ENCODE data around the gene DPYSL5.

Gene DPYSL5

DNA sequence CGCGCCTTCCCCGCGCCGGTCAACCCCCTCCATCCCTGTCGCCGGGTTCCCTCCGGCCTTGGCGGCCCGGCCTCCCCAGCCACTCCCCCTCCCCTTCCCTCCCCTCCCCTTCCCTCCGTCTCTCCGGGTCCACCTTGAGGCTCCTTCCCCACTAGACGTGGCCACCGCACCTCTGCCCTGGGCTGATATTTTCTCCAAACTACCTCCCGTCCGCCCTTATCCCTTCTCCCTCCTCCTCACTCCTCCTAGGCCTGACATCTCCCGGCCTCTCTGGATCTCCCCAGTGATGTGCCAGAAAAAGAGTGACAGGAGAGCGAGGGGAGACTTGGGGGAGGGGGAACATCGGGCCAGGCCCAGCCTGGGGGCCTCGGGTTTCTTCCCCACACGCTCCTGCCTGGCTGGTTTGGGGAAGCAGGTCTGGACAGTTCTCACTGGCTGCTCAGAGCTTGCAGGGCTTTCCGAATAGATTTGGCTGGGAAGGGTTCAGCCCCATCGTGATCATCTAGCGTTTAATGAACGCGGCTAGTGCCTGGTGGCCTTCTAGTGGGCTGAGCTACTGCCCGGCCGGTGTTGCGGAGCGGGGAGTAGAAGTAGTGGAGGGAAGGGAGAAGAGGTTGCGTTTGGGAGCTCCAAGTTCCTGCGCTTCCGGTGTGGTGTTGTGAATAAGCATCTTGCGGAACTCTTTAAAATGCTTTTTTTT is 123.1 kb downstream of the DPYSL5 start:
- TF ChIP-seq, protein P1, sequence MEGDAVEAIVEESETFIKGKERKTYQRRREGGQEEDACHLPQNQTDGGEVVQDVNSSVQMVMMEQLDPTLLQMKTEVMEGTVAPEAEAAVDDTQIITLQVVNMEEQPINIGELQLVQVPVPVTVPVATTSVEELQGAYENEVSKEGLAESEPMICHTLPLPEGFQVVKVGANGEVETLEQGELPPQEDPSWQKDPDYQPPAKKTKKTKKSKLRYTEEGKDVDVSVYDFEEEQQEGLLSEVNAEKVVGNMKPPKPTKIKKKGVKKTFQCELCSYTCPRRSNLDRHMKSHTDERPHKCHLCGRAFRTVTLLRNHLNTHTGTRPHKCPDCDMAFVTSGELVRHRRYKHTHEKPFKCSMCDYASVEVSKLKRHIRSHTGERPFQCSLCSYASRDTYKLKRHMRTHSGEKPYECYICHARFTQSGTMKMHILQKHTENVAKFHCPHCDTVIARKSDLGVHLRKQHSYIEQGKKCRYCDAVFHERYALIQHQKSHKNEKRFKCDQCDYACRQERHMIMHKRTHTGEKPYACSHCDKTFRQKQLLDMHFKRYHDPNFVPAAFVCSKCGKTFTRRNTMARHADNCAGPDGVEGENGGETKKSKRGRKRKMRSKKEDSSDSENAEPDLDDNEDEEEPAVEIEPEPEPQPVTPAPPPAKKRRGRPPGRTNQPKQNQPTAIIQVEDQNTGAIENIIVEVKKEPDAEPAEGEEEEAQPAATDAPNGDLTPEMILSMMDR (IDR thresholded peaks at IDR 0.05; ENCODE audit: low read depth, low read length): no peak
- no peak for DNase-seq (ENCODE audit: extremely low read depth, low read depth)

DNA sequence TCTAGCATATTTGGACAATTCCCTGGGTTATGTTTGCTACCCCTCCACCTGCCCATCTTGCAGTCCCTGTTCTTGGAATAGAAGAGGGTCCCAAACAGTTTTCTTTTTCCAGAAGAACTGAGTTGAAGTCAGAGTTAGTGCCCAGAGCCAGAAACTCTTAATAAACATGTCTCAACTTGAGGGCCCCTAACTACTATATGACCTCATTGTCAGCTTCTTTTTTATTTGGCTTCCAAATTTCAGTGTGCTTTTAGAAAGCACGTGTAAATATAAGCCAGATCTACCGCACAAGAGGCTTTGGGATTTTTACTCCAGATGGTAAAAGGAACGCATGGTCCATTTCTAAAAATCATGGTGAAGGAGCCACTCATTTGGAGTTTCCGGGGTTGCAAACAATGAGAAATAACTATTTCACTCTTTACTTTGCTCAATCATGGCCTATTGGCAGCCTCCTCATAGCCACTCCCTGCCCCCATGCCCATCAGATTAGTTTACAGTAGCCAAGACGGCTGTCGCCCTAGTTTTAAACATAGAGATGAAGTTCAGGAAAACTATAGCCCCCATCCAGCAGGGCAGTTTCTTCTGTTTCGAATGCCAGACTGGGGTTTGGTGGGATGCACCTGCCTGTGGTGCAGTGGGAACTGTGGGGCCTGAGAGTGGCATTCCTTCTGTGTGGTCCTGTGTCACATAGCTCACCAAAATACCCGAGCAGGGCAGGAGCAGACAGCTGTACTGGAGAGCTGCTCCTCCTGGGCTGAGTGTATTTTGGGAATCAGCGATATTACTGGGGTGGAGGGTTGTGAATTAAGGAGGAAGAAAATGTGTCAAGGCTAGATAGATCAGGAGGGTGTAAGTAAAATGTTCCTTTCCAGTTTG is 124.2 kb downstream of the DPYSL5 start:
- no peak for DNase-seq (ENCODE audit: extremely low read depth, low read depth)

DNA sequence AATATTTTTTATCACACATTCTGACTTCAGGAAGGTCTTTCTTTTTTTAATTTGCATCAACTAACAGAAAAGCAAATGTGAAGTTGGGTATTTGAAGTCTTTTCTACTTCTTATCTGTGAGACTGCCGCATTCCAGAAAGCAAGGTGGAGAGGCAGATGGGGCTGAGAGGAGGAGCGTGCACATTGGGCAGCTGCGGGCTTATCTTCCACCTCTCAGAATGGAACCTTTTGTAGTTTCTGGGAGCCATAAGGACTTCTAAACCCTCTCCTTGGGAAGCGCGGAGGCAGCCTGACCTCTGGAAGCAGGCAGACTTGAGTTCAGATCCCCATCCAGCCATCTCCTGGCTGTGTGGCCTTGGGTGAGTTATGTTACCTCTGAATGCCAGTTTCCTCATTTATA is 126.4 kb downstream of the DPYSL5 start:
- DNase-seq (ENCODE audit: extremely low read depth, low read depth): no peak
- TF ChIP-seq, protein P1 (IDR thresholded peaks at IDR 0.05; ENCODE audit: low read depth, low read length): no peak

More for the DNA sequence above, 124.2 kb downstream of the DPYSL5 start:
- TF ChIP-seq, protein P1 (IDR thresholded peaks at IDR 0.05; ENCODE audit: low read depth, low read length): no peak

DNA sequence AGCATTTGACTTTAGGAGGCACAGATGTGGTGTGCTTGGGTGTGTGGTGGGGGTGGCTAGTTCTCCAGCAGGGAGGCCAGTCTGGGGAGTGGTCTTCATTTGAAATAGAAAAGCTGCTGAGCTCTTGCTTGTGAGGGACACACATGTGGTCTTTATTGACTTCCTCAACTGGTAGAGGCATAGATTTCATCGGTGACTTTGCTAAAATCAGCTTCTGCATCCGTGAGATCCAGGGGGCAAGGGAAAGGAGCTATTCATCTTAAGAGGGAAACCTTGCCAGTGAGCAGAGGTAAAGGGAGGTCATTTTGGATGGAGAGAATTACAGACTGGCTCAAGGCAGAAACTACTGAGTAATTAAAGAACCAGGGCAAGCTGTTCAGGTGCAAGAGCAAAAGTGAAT is 127.2 kb downstream of the DPYSL5 start:
- DNase-seq (ENCODE audit: extremely low read depth, low read depth): no peak
- TF ChIP-seq, protein P1 (IDR thresholded peaks at IDR 0.05; ENCODE audit: low read depth, low read length): no peak

DNA sequence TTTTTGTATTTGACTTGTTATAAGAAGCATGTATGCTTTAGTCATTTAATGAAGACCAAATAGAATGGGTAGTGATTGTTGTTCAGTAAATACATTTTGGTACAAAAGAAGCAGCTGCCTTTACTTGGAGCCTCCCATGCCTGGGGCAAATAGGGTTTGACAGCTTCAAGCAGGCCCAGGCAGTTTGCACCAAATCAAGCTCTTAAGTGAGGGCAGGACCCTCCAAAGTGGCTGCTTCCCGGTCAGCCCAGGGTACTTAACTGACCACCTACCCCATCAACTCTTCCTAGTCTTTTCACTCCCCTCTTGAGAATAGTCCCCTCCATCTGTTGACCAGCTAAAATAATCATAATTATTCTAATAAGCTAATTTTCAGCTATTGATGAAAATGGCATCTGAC is 127.7 kb downstream of the DPYSL5 start:
- DNase-seq (ENCODE audit: extremely low read depth, low read depth): no peak
- TF ChIP-seq, protein P1 (IDR thresholded peaks at IDR 0.05; ENCODE audit: low read depth, low read length): no peak

DNA sequence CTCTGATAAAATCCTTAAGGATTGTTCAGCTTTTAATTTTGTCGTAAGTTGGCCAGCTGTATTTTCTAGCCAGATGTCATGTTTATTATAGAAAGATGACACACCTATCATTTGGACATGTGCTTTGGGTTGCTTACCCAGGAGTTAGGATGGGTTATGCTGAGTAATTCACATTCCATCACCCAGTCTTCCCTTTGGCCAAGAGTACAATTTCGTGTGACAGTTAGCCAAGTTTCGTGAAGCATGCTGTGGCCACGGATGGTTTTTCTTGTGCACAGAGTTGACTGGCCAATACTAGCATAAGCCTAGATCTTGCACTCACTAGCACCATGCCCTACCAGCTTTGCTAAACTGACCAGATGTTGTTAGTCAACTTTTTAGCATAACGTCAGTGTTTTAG is 128.3 kb downstream of the DPYSL5 start:
- TF ChIP-seq, protein P1 (IDR thresholded peaks at IDR 0.05; ENCODE audit: low read depth, low read length): no peak
- peak; percentile 41 for DNase-seq (ENCODE audit: extremely low read depth, low read depth)

DNA sequence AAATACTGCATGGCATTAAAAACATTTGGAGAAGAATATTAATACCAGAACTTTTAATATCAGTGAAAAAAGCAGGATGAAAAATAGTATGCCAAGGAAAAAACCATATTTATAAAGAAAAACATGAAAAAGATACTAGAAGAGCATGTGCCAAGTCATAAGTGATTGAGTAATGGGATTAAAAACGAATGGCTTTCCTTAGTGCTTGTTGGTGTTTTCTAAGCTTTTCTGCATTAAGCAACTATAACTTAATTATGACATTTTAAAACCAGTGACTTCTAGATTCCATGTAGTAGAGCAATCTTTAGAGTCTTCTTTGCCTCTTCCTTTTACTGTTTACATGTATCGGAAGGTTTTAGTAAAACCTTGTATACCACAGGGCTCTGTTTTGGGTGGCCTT is 129.1 kb downstream of the DPYSL5 start:
- TF ChIP-seq, protein P1 (IDR thresholded peaks at IDR 0.05; ENCODE audit: low read depth, low read length): no peak
- DNase-seq (ENCODE audit: extremely low read depth, low read depth): no peak
